H1 (cell line): ENCODE data around the gene CCL17. TPM values are rescaled to one million over a fixed set of nuclear protein-coding genes. Genes with fewer than 3 reads are reported as not detected.

Source experiments
- ATF2 ChIP-seq: IDR thresholded peaks from 2 replicates; pipeline ENCODE4 v1.6.1; 2012; ENCODE audit warnings: low read length, inconsistent platforms
- BCL11A ChIP-seq, 2 experiments: IDR thresholded peaks; one replicate each; pipeline ENCODE4 v1.6.1; 2011; ENCODE audit warnings: low read depth in 2 of 2, low read length in 2 of 2, mild to moderate bottlenecking in 2 of 2
- CHD7 ChIP-seq: fragments of 300-600 bp; sonication (generic); IDR thresholded peaks from 2 replicates; pipeline ENCODE4 v1.7.1; 2012; ENCODE audit warnings: low read length, moderate library complexity, mild to moderate bottlenecking, inconsistent platforms; ENCODE audit not compliant: insufficient replicate concordance
- JUN ChIP-seq: IDR thresholded peaks from 2 replicates; pipeline ENCODE4 v1.6.1; 2011; ENCODE audit warnings: low read depth, mild to moderate bottlenecking, improper control_type of control experiment, low read length
- JUND ChIP-seq: IDR thresholded peaks from 2 replicates; pipeline ENCODE4 v1.6.1; 2011; ENCODE audit warnings: mild to moderate bottlenecking, improper control_type of control experiment, low read length
- SP2 ChIP-seq: IDR thresholded peaks from 2 replicates; pipeline ENCODE4 v1.6.1; 2012; ENCODE audit warnings: mild to moderate bottlenecking, low read length, inconsistent platforms
- SP4 ChIP-seq: IDR thresholded peaks from 2 replicates; pipeline ENCODE4 v1.6.1; 2012; ENCODE audit warnings: low read length, inconsistent platforms
- SRF ChIP-seq: IDR thresholded peaks from 2 replicates; pipeline ENCODE4 v1.6.1; 2011; ENCODE audit warnings: mild to moderate bottlenecking, low read depth, low read length, moderate library complexity
- polyA plus RNA-seq, 7 experiments: library from polyadenylated mRNA; depleted of rRNA in 3 of 7; stranded (reverse) in 5 of 7; unstranded in 2 of 7; fragments of >200 nt in 5 of 7; fragments of 200-250 nt in 2 of 7; gene quantifications; 1 replicate in 5 of 7; 2 replicates in 1 of 7; 4 replicates in 1 of 7; pipeline versions ENCODE4 v1.2.1 to v1.2.3, GENCODE V29; 2011 to 2013; ENCODE audit warnings: missing spikeins in 2 of 7, mixed read lengths in 2 of 7
- total RNA-seq: library from RNA; stranded (reverse); fragmentation: NEBNext Ultra II Directional; extraction: Animal tissue kit (Norgen Biotek cat#: 25700); gene quantifications from 2 replicates; pipeline ENCODE4 v1.2.1, GENCODE V29; 2021

CCL17 gene
- total and polyA plus RNA-seq, 2 of the 8 experiments (the other 6 are each of a cell fraction or from before 2014, with no cell fraction given) = not detected

- TF ChIP-seq CHD7 (no peak), JUND (no peak), JUN (no peak), BCL11A (IDR thresholded peaks at IDR 0.05; ENCODE audit: low read depth in 2 of 2, low read length in 2 of 2) (no peak), SRF (no peak), SP2 (no peak), SP4 (no peak), ATF2 (no peak)
Measured at GRCh38 chr16:57445510-57445909, 40.9 kb downstream of the CCL17 start (continued).
